Muscle layer of duodenum (tissue), 2 donors: ENCODE measurements around the gene ACKR2.

Source experiments
- H3K27ac ChIP-seq: one replicate; pipeline ENCODE4 v1.7.0; 2013; ENCODE audit warnings: mild to moderate bottlenecking, low read length
- H3K27me3 ChIP-seq: one replicate; pipeline ENCODE4 v1.7.0; 2013; ENCODE audit warnings: low read depth, mild to moderate bottlenecking, control low read depth, low read length
- H3K36me3 ChIP-seq, 2 donors: one replicate each; pipeline ENCODE4 v1.7.0; 2013; ENCODE audit warnings: low read length in 2 of 2, control low read depth in 1 of 2, mild to moderate bottlenecking in 1 of 2; ENCODE audit not compliant: insufficient read depth in 2 of 2, control insufficient read depth in 1 of 2
- H3K4me1 ChIP-seq, 2 donors: one replicate each; pipeline ENCODE4 v1.7.0; 2013; ENCODE audit warnings: low read length in 2 of 2, mild to moderate bottlenecking in 2 of 2, control low read depth in 1 of 2, moderate library complexity in 1 of 2; ENCODE audit not compliant: insufficient read depth in 2 of 2, control insufficient read depth in 1 of 2
- H3K4me3 ChIP-seq, 2 donors: one replicate each; pipeline ENCODE4 v1.7.0; 2013; ENCODE audit warnings: low read length in 2 of 2, low read depth in 1 of 2, mild to moderate bottlenecking in 1 of 2
- H3K9me3 ChIP-seq, 2 donors: one replicate each; pipeline ENCODE4 v1.7.0; 2013; ENCODE audit warnings: low read length in 2 of 2, control low read depth in 1 of 2, mild to moderate bottlenecking in 1 of 2; ENCODE audit not compliant: control insufficient read depth in 1 of 2
- donor health status: healthy.

ACKR2 gene

DNA sequence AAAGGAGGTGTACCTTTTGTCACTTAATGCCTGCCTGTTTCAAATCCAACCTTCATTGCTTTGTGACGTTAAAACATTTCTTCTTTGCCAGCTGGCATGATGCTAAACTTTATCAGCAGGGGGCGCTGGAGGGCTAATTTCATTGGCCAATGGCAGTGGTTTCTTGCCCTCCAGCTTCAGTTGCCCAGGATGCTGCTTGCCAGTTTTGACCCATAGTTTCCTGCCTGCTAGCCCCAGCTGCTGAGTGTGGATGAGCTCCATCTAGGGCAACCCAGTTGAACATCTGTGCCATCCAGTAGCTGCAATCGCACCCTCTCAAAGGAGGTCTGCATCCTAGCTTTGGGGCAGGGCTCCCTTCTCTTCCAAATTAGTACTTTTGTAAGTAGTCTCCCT, 22.1 kb downstream of the ACKR2 start:
- H3K27ac ChIP-seq: no peak overlapping the region
- H3K9me3 ChIP-seq: no peaks in the 10 kb centered on the region
- H3K4me1 ChIP-seq: peaks cover 0 to 6% of the 10 kb centered on the region in 2 donors
- H3K4me3 ChIP-seq: no peak overlapping the region
- no peaks in the 10 kb centered on the region for H3K36me3 ChIP-seq
- H3K27me3 ChIP-seq: no peaks in the 10 kb centered on the region

DNA sequence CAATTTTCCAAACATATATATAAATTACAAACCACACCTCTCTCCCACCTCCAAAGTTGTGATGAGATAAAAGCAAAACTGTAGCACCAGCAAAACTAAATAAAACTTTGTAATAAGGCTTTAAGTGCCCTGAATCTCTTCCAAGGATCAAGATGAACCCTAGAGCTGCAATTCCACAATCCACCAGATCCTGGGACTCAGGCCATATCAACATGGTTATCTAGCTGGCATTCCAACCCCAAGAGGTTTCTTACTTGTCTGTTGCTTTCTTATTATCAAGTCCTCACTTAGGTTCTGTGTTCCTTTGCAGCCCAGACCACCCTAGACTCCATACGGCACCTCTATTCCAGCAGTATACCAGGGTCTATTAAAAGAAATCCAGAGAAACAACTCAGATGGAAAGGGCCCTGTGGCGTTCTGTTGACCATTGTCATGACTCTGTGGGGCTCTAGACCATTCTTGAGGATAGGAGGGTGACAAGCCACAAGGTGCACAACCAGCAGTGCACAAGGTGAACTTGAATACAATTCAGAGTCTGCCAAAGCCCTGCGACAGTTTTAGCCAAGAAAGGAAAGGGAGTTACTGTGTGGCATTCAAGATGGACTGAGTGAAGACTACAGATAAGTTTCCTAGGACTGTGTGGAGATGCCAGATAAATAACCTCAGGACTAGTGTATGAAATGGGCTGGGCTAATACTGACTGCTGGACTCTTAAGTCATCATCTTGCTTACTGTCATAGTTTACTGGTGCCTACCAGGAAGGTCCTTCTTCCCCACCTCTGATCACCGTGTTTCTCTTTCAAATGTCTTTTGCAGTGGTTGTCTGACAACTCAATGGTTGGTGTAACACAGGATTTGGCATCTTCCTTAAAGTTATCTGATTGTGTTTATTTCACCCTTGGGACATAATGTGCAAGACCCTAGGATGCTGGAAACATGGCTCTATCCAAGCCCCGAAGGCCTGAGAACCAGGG, 27.2 kb downstream of the ACKR2 start:
- H3K4me3 ChIP-seq: no peak overlapping the region
- no peaks in the 10 kb centered on the region for H3K27me3 ChIP-seq
- no peak overlapping the region for H3K27ac ChIP-seq
- H3K9me3 ChIP-seq: no peaks in the 10 kb centered on the region
- H3K36me3 ChIP-seq: no peaks in the 10 kb centered on the region
- H3K4me1 ChIP-seq: no peaks in the 10 kb centered on the region

- no peaks in the 10 kb centered on the region for H3K27me3 ChIP-seq
Measured at GRCh38 chr3:42838571-42838970, 29.3 kb downstream of the ACKR2 start.

GRCh38 chr3:42839616-42840015, 30.4 kb downstream of the ACKR2 start:
- Histone ChIP-seq H3K36me3 (no peaks in the 10 kb centered on the region), H3K27ac (no peak overlapping the region), H3K9me3 (no peaks in the 10 kb centered on the region), H3K27me3 (no peaks in the 10 kb centered on the region), H3K4me1 (peaks cover 0 to 4% of the 10 kb centered on the region in 2 donors), H3K4me3 (peak overlapping the region; percentile 24 to 29)

More at GRCh38 chr3:42838571-42838970, 29.3 kb downstream of the ACKR2 start:
- H3K4me3 ChIP-seq: no peak overlapping the region
- H3K36me3 ChIP-seq: no peaks in the 10 kb centered on the region
- H3K9me3 ChIP-seq: no peaks in the 10 kb centered on the region
- H3K4me1 ChIP-seq: peaks cover 0 to 4% of the 10 kb centered on the region in 2 donors
- no peak overlapping the region for H3K27ac ChIP-seq

DNA sequence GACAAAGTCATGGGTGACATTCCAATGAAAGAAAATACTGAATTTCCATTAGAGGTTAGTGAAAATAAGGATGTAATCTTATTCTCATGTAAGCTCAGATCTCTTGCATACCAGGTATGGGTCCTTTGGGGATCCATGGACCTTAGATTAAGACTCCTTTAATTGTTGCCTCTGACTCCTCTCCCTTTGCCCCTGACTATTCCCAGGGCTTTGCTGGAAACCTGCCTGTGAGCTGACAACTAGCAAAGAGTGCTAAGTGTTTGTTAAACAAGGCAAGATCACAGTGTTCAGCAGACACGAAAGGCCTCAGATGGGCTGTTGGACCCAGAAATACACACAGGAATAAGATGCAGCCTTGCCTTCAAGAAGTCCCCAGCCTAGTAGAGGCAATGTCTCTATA, 32.1 kb downstream of the ACKR2 start:
- H3K27me3 ChIP-seq: no peaks in the 10 kb centered on the region
- H3K9me3 ChIP-seq: no peaks in the 10 kb centered on the region
- peaks cover 4 to 6% of the 10 kb centered on the region in 2 donors for H3K4me1 ChIP-seq
- no peak overlapping the region for H3K27ac ChIP-seq
- H3K4me3 ChIP-seq: no peak overlapping the region
- no peaks in the 10 kb centered on the region for H3K36me3 ChIP-seq

DNA sequence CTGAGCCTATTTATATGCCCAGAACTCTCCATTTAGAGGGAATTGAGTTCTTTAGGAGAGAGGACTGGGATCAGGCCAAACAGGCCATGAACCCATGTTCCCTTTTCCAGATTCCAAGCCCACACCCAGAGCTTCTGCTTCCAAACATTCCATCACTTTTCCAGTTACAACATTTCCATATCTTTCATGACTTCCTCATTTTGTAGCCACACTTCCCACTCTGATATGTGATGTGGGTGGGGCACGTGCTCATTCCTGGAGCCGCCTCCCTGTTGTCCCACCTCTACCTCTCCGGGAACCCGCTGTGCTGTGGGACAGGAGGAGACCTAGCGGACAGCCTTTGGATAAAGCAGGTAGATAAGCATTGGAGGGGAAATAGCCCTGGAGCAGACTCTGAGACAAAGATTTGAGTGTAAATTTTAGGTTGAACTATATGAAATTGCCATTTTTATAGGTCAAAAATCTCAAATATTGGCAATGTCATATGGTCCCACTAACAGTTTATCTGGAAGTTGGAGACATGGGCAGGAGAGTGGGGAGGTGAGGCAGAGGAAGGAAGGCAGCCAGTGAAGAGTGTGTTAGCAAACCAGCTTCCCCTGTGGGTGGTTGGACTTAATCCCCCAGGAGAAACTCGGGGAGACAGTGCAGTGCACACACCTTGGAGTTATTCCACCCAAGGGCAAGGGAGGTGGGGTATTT, 34.6 kb downstream of the ACKR2 start:
- H3K4me3 ChIP-seq: no peak overlapping the region
- peaks cover 4 to 16% of the 10 kb centered on the region in 2 donors for H3K4me1 ChIP-seq

DNA sequence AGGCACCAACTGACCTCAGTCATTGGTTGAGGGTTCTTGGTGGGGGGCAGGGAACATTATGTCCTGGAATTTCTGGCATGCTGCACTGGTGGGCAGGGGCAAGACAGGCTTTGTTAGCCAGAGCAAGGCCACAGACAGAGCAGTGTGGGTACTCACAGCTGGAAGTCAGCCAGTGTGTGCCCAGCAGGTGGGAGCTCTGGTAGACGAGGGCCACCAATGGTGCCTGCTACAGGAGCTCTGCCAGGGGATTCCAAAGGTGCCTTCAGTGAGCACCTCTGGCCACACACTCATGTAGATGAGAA, 35.1 kb downstream of the ACKR2 start:
- peaks cover 4 to 16% of the 10 kb centered on the region in 2 donors for H3K4me1 ChIP-seq
- H3K4me3 ChIP-seq: no peak overlapping the region
- H3K9me3 ChIP-seq: no peaks in the 10 kb centered on the region
- H3K36me3 ChIP-seq: no peaks in the 10 kb centered on the region
- no peaks in the 10 kb centered on the region for H3K27me3 ChIP-seq
- H3K27ac ChIP-seq: peak overlapping the region; percentile 17

More for the DNA sequence above, 34.6 kb downstream of the ACKR2 start:
- H3K27ac ChIP-seq: peak overlapping the region; percentile 39
- no peaks in the 10 kb centered on the region for H3K9me3 ChIP-seq
- H3K36me3 ChIP-seq: no peaks in the 10 kb centered on the region
- H3K27me3 ChIP-seq: no peaks in the 10 kb centered on the region

DNA sequence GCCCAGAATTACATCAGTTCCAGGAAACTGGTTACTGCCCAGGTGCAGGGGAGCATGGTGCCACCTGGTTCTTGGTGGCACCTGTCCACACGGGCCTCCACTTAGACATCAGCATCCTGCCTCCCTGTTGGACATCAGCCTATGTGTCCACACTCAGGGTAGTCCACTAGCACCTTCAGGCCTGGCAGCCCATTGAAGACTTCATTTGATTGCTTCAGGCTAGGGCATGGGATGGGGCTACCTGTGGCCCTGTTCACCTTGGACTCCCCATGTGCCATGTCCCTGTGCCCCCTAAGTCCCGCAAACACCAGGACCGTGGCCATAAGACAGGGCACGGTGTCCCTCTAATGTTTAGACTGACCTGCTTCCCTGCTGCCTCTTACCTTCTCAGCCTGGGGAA, 35.6 kb downstream of the ACKR2 start:
- no peaks in the 10 kb centered on the region for H3K27me3 ChIP-seq
- H3K4me1 ChIP-seq: peaks cover 4 to 16% of the 10 kb centered on the region in 2 donors
- H3K9me3 ChIP-seq: no peaks in the 10 kb centered on the region
- H3K36me3 ChIP-seq: no peaks in the 10 kb centered on the region
- peak overlapping the region; percentile 17 for H3K27ac ChIP-seq
- H3K4me3 ChIP-seq: no peak overlapping the region

- Histone ChIP-seq H3K27ac (peak overlapping the region; percentile 25), H3K9me3 (no peaks in the 10 kb centered on the region), H3K4me1 (peaks cover 4 to 16% of the 10 kb centered on the region in 2 donors), H3K36me3 (no peaks in the 10 kb centered on the region), H3K4me3 (no peak overlapping the region), H3K27me3 (no peaks in the 10 kb centered on the region)
Measured at GRCh38 chr3:42846685-42847522, 37.7 kb downstream of the ACKR2 start.

GRCh38 chr3:42847731-42848130, 38.5 kb downstream of the ACKR2 start:
- H3K4me1 ChIP-seq: peaks cover 4 to 16% of the 10 kb centered on the region in 2 donors
- H3K27ac ChIP-seq: peak overlapping the region; percentile 25

GRCh38 chr3:42849017-42849416, 39.8 kb downstream of the ACKR2 start:
- H3K36me3 ChIP-seq: no peaks in the 10 kb centered on the region
- no peak overlapping the region for H3K27ac ChIP-seq
- peaks cover 0 to 16% of the 10 kb centered on the region in 2 donors for H3K4me1 ChIP-seq
- no peaks in the 10 kb centered on the region for H3K27me3 ChIP-seq
- no peaks in the 10 kb centered on the region for H3K9me3 ChIP-seq
- no peak overlapping the region for H3K4me3 ChIP-seq

More at GRCh38 chr3:42847731-42848130, 38.5 kb downstream of the ACKR2 start:
- no peaks in the 10 kb centered on the region for H3K27me3 ChIP-seq
- H3K36me3 ChIP-seq: no peaks in the 10 kb centered on the region
- no peaks in the 10 kb centered on the region for H3K9me3 ChIP-seq
- H3K4me3 ChIP-seq: no peak overlapping the region
